ENCODE measurements around the gene HDAC4. TPM values are rescaled to one million over a fixed set of nuclear protein-coding genes. Genes with fewer than 3 reads are reported as not detected.

Gene HDAC4
- total and polyA plus RNA-seq, 9 of the 15 experiments (the other 6 are each of a cell fraction or from before 2014, with no cell fraction given) = 0.11 to 20.2 (median 4.0) TPM

- TF ChIP-seq, protein P1, sequence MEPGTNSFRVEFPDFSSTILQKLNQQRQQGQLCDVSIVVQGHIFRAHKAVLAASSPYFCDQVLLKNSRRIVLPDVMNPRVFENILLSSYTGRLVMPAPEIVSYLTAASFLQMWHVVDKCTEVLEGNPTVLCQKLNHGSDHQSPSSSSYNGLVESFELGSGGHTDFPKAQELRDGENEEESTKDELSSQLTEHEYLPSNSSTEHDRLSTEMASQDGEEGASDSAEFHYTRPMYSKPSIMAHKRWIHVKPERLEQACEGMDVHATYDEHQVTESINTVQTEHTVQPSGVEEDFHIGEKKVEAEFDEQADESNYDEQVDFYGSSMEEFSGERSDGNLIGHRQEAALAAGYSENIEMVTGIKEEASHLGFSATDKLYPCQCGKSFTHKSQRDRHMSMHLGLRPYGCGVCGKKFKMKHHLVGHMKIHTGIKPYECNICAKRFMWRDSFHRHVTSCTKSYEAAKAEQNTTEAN (CRISPR knock-in tag; IDR thresholded peaks at IDR 0.05) = no peak
- peak; percentile 56; the same call in 1 of the 2 replicates for TF ChIP-seq JUND (IDR thresholded peaks at IDR 0.05; ENCODE audit: borderline replicate concordance, low read depth, low read length)
- no peak; the same call in 2 of the 3 replicates for TF ChIP-seq JUND (tag; IDR thresholded peaks at IDR 0.05; ENCODE audit: borderline replicate concordance, low read depth, low read length)
- no peak for TF ChIP-seq SREBF2 (CRISPR knock-in tag; IDR thresholded peaks at IDR 0.05)
Observed at GRCh38 chr2:239264838-239265651, 135.8 kb downstream of the HDAC4 start (continued).

- POLR2A ChIA-PET = interaction anchor here (0.7 to 0.8 kb wide), 2 partner anchors 11 to 14 kb away, joined by 3 to 4 read pairs; no protein-coding TSS in a partner anchor
- no TSS peak for BruUV-seq (replicated peaks)
- Histone ChIP-seq H3K27ac (ENCODE audit: extremely low read depth, low read depth, low read length) (no peak overlapping the region), H3K9me3 (replicated peaks; ENCODE audit: control insufficient read depth, insufficient read depth, low read depth, low read length) (no peaks in the 10 kb centered on the region), H3K4me2 (ENCODE audit: insufficient read depth, low read length) (peak overlapping the region; percentile 3; the same call in 1 of the 2 replicates), H3K4me1 (replicated peaks in 1 of 2; ENCODE audit: control insufficient read depth in 2 of 2, insufficient read depth in 2 of 2, low read length in 2 of 2) (peaks cover 25 to 55% of the 10 kb centered on the region in 2 experiments; a peak in 4 of 5 replicates), H4K20me1 (replicated peaks; ENCODE audit: control insufficient read depth, insufficient read depth, low read length) (peaks cover 19% of the 10 kb centered on the region; the same call in 1 of the 2 replicates), H3K4me3 (no peak overlapping the region), H3K27me3 (ENCODE audit: control insufficient read depth in 2 of 2, insufficient read depth in 2 of 2, low read length in 2 of 2) (no peaks in the 10 kb centered on the region), H3K9ac (ENCODE audit: insufficient read depth in 1 of 2, low read depth in 2 of 2, low read length in 2 of 2) (0 out of 4 replicates have a peak overlapping the region, but pooled peaks of 1 of the 2 experiments have one; percentile 13), H3K79me2 (ENCODE audit: control insufficient read depth, insufficient read depth, low read length) (peaks cover 57% of the 10 kb centered on the region), H2AFZ (ENCODE audit: low read depth, low read length) (no peak overlapping the region), H3K9me1 (ENCODE audit: control insufficient read depth, insufficient read depth, low read length) (no peaks in the 10 kb centered on the region), H3K36me3 (ENCODE audit: control insufficient read depth, insufficient read depth, low read length) (no peaks in the 10 kb centered on the region; the same call in 2 of the 3 replicates)
- TF ChIP-seq ZNF324 (CRISPR knock-in tag; IDR thresholded peaks at IDR 0.05) = no peak
- TF ChIP-seq HEY1 (CRISPR knock-in tag; IDR thresholded peaks at IDR 0.05; ENCODE audit: borderline replicate concordance) = no peak
- TF ChIP-seq, protein P2, sequence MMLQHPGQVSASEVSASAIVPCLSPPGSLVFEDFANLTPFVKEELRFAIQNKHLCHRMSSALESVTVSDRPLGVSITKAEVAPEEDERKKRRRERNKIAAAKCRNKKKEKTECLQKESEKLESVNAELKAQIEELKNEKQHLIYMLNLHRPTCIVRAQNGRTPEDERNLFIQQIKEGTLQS (IDR thresholded peaks at IDR 0.05) = peak; percentile 54
- TF ChIP-seq, protein P2 (CRISPR knock-in tag; conservative IDR thresholded peaks at IDR 0.05) = no peak
- peak; percentile 84 for TF ChIP-seq CEBPG (CRISPR knock-in tag; IDR thresholded peaks at IDR 0.05)
- peak in 1 of 2 experiments; percentile 68; a peak in 2 of 4 replicates for TF ChIP-seq CEBPG (tag; conservative IDR thresholded peaks at IDR 0.05 in 1 of 2, IDR thresholded peaks at IDR 0.05 in 1 of 2)
- 37% methylated on average over 8 of the region's 9 CpGs for WGBS (ENCODE audit: insufficient coverage, low coverage, missing lambda C conversion rate)
- DNase-seq (ENCODE audit: extremely low read depth in 1 of 4, low spot score in 3 of 4) (no peak), FAIRE-seq (no peak), ATAC-seq (peak; percentile 65)
- intact Hi-C loops (cut with micrococcal nuclease) (loop anchor here (10.0 kb wide), 1 partner anchor 230 kb away; no protein-coding TSS in a partner anchor), in situ Hi-C loops (cut with MboI) (no loop called here)
- CTCF ChIA-PET (ENCODE audit: low intra/inter-chr PET ratio) = no interaction called here
Observed at GRCh38 chr2:239264492-239264837, 136.4 kb downstream of the HDAC4 start.
